HepG2 (cell line): ENCODE measurements around the gene COX4I1. TPM values are rescaled to one million over a fixed set of nuclear protein-coding genes. Genes with fewer than 3 reads are reported as not detected.

Experiments used
- DNMT3B ChIP-seq: conservative IDR thresholded peaks from 2 replicates; pipeline ENCODE4 v1.6.1; 2016; ENCODE audit warnings: missing biosample characterization, control low read depth
- JUNB ChIP-seq: sonication (generic); formaldehyde crosslinking; IDR thresholded peaks from 2 replicates; pipeline ENCODE4 v1.8.0; 2022; ENCODE audit warnings: missing genetic modification reagents, mild to moderate bottlenecking, borderline replicate concordance
- MED13 ChIP-seq: sonication (generic); formaldehyde crosslinking; IDR thresholded peaks from 2 replicates; pipeline ENCODE4 v1.5.0; 2020; ENCODE audit warnings: missing genetic modification reagents
- PCBP1 ChIP-seq: fragments of 200-400 bp; formaldehyde crosslinking; IDR thresholded peaks from 2 replicates; pipeline ENCODE4 v1.6.1; 2017; ENCODE audit warnings: mild to moderate bottlenecking, low read depth, low read length, borderline replicate concordance
- PHB2 ChIP-seq: fragments of 450-650 bp; IDR thresholded peaks from 2 replicates; pipeline ENCODE4 v1.6.1; 2018; ENCODE audit not compliant: partially characterized antibody
- SMARCE1 ChIP-seq: fragments of 450-650 bp; IDR thresholded peaks from 2 replicates; pipeline ENCODE4 v1.6.1; 2017; ENCODE audit warnings: borderline replicate concordance
- ZFAT ChIP-seq: sonication (generic); formaldehyde crosslinking; conservative IDR thresholded peaks from 2 replicates; pipeline ENCODE4 v1.8.1; 2023; ENCODE audit warnings: missing genetic modification reagents, inconsistent platforms
- ZFP1 ChIP-seq: IDR thresholded peaks from 2 replicates; pipeline ENCODE4 v1.6.1; 2016
- ZNF335 ChIP-seq: sonication (generic); formaldehyde crosslinking; IDR thresholded peaks from 2 replicates; pipeline ENCODE4 v1.4.0; 2020; ENCODE audit warnings: missing genetic modification reagents
- ZNF354B ChIP-seq: sonication (generic); formaldehyde crosslinking; IDR thresholded peaks from 2 replicates; pipeline ENCODE4 v1.8.0; 2022; ENCODE audit warnings: mild to moderate bottlenecking, missing genetic modification reagents
- ZNF446 ChIP-seq: sonication (generic); formaldehyde crosslinking; IDR thresholded peaks from 2 replicates; pipeline ENCODE4 v1.5.0; 2020; ENCODE audit warnings: mild to moderate bottlenecking, missing genetic modification reagents
- ZNF577 ChIP-seq: sonication (generic); formaldehyde crosslinking; IDR thresholded peaks from 2 replicates; pipeline ENCODE4 v1.4.0; 2020; ENCODE audit warnings: mild to moderate bottlenecking, low read depth, missing genetic modification reagents, borderline replicate concordance
- ZNF839 ChIP-seq: sonication (generic); formaldehyde crosslinking; IDR thresholded peaks from 2 replicates; pipeline ENCODE4 v1.4.0; 2020; ENCODE audit warnings: missing genetic modification reagents, mild to moderate bottlenecking, borderline replicate concordance
- ZSCAN29 ChIP-seq: sonication (generic); formaldehyde crosslinking; conservative IDR thresholded peaks from 2 replicates; pipeline ENCODE4 v1.4.0; 2020; ENCODE audit warnings: mild to moderate bottlenecking, missing genetic modification reagents
- polyA plus RNA-seq, 8 experiments: library from polyadenylated mRNA; depleted of rRNA in 3 of 8; stranded (reverse) in 7 of 8; unstranded in 1 of 8; fragments of >200 nt; fragmentation: Illumina TruSeq in 4 of 8; extraction: Trizol in 4 of 8; gene quantifications; 2 replicates each; pipeline versions ENCODE4 v1.2.1 to v1.2.3, GENCODE V29; 2011 to 2016; ENCODE audit warnings: low read depth in 4 of 8, missing spikeins in 1 of 8, mixed read lengths in 1 of 8; ENCODE audit not compliant: insufficient read depth in 1 of 8
- total RNA-seq, 5 experiments: library from RNA; depleted of rRNA; stranded (reverse); fragments of >200 nt; fragmentation: Illumina TruSeq; extraction: Trizol; gene quantifications; 2 replicates each; pipeline ENCODE4 v1.2.3, GENCODE V29; 2016; ENCODE audit warnings: low read depth in 1 of 5
- TF ChIP-seq, protein P1 (sequence below): sonication (generic); formaldehyde crosslinking; IDR thresholded peaks from 2 replicates; pipeline ENCODE4 v1.4.0; 2020; ENCODE audit warnings: missing genetic modification reagents, mild to moderate bottlenecking, borderline replicate concordance
- TF ChIP-seq, protein P2 (sequence below): sonication (generic); formaldehyde crosslinking; IDR thresholded peaks from 2 replicates; pipeline ENCODE4 v1.5.0; 2020; ENCODE audit warnings: mild to moderate bottlenecking, missing genetic modification reagents, borderline replicate concordance
- TF ChIP-seq, protein P3 (sequence below): sonication (generic); formaldehyde crosslinking; IDR thresholded peaks from 2 replicates; pipeline ENCODE4 v1.8.0; 2022; ENCODE audit warnings: mild to moderate bottlenecking, missing genetic modification reagents, borderline replicate concordance
- TF ChIP-seq, protein P4 (sequence below): IDR thresholded peaks from 2 replicates; pipeline ENCODE4 v1.6.1; 2016; ENCODE audit warnings: missing compliant biosample characterization, missing genetic modification reagents, borderline replicate concordance
- TF ChIP-seq, protein P5 (sequence below): sonication (generic); formaldehyde crosslinking; IDR thresholded peaks from 2 replicates; pipeline ENCODE4 v1.4.0; 2020; ENCODE audit warnings: missing genetic modification reagents

COX4I1 gene
- total and polyA plus RNA-seq, 2 of the 13 experiments (the other 11 are each of a cell fraction or from before 2014, with no cell fraction given): 658 to 902 TPM

DNA sequence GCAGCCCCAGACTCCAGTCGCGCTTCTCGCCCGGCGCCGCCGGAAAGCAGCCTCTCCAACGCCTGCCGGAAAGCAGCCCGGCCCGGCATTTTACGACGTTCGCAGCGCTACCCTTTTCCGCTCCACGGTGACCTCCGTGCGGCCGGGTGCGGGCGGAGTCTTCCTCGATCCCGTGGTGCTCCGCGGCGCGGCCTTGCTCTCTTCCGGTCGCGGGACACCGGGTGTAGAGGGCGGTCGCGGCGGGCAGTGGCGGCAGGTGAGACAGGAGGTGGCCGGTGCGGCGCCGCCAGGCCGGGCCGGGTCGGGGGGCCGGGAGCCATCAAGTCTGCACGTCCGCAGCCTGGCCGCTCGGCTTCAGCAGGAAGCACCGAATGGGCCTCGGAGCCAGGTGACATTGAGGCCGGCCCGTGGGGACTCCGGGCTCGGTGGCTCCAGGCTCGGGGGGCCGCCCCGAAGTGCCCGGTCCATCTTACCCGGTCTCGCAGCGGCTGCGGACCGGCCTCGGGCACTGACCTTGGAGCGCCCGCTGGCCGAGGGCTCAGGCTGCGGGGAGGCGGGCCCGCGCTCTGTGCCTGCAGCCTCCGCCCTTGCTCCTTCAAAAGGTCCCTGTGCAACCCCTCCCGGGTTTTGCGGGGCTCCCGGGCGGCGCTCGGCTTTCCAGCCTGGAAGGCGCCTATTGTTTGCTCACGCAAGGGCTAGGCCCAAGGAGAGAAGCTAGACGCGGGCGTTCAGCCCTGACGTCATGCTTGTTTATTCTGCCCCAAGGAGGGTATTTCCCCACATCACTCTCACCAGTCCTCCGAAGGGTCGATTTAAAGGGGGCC is at the start of gene COX4I1, which contains the start of gene EMC8 (continued):
- TF ChIP-seq ZFP1 (CRISPR knock-in tag) (peak; percentile 15; the same call in 1 of the 2 replicates), DNMT3B (CRISPR knock-in tag) (peak; percentile 33; the same call in 1 of the 2 replicates), ZFAT (CRISPR knock-in tag) (peak; percentile 74; the same call in 1 of the 2 replicates), ZNF839 (CRISPR knock-in tag) (peak; percentile 89; the same call in 1 of the 2 replicates), PCBP1 (no peak), ZNF446 (peak; percentile 57), ZNF354B (CRISPR knock-in tag) (no peak), JUNB (CRISPR knock-in tag) (no peak), MED13 (CRISPR knock-in tag) (peak; percentile 75), ZSCAN29 (CRISPR knock-in tag) (0 out of 2 replicates have a peak, but pooled peaks have one; percentile 30), ZNF335 (CRISPR knock-in tag) (no peak), ZNF577 (no peak), SMARCE1 (no peak), PHB2 (no peak)
- TF ChIP-seq, protein P1, sequence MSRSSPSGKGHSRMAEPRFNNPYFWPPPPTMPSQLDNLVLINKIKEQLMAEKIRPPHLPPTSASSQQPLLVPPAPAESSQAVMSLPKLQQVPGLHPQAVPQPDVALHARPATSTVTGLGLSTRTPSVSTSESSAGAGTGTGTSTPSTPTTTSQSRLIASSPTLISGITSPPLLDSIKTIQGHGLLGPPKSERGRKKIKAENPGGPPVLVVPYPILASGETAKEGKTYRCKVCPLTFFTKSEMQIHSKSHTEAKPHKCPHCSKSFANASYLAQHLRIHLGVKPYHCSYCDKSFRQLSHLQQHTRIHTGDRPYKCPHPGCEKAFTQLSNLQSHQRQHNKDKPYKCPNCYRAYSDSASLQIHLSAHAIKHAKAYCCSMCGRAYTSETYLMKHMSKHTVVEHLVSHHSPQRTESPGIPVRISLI (CRISPR knock-in tag): no peak; the same call in 1 of the 2 replicates
- TF ChIP-seq, protein P2, sequence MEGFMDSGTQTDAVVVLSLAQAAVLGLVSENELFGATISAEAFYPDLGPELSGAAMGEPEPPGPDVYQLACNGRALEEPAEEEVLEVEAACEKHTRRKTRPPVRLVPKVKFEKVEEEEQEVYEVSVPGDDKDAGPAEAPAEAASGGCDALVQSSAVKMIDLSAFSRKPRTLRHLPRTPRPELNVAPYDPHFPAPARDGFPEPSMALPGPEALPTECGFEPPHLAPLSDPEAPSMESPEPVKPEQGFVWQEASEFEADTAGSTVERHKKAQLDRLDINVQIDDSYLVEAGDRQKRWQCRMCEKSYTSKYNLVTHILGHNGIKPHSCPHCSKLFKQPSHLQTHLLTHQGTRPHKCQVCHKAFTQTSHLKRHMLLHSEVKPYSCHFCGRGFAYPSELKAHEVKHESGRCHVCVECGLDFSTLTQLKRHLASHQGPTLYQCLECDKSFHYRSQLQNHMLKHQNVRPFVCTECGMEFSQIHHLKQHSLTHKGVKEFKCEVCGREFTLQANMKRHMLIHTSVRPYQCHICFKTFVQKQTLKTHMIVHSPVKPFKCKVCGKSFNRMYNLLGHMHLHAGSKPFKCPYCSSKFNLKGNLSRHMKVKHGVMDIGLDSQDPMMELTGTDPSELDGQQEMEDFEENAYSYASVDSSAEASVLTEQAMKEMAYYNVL (CRISPR knock-in tag): no peak
- TF ChIP-seq, protein P3, sequence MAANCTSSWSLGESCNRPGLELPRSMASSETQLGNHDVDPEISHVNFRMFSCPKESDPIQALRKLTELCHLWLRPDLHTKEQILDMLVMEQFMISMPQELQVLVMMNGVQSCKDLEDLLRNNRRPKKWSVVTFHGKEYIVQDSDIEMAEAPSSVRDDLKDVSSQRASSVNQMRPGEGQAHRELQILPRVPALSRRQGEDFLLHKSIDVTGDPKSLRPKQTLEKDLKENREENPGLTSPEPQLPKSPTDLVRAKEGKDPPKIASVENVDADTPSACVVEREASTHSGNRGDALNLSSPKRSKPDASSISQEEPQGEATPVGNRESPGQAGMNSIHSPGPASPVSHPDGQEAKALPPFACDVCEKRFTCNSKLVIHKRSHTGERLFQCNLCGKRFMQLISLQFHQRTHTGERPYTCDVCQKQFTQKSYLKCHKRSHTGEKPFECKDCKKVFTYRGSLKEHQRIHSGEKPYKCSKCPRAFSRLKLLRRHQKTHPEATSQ (CRISPR knock-in tag): 0 out of 2 replicates have a peak, but pooled peaks have one; percentile 17
- TF ChIP-seq, protein P4, sequence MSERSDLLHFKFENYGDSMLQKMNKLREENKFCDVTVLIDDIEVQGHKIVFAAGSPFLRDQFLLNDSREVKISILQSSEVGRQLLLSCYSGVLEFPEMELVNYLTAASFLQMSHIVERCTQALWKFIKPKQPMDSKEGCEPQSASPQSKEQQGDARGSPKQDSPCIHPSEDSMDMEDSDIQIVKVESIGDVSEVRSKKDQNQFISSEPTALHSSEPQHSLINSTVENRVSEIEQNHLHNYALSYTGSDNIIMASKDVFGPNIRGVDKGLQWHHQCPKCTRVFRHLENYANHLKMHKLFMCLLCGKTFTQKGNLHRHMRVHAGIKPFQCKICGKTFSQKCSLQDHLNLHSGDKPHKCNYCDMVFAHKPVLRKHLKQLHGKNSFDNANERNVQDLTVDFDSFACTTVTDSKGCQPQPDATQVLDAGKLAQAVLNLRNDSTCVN (CRISPR knock-in tag): 0 out of 2 replicates have a peak, but pooled peaks have one; percentile 23
- TF ChIP-seq, protein P5, sequence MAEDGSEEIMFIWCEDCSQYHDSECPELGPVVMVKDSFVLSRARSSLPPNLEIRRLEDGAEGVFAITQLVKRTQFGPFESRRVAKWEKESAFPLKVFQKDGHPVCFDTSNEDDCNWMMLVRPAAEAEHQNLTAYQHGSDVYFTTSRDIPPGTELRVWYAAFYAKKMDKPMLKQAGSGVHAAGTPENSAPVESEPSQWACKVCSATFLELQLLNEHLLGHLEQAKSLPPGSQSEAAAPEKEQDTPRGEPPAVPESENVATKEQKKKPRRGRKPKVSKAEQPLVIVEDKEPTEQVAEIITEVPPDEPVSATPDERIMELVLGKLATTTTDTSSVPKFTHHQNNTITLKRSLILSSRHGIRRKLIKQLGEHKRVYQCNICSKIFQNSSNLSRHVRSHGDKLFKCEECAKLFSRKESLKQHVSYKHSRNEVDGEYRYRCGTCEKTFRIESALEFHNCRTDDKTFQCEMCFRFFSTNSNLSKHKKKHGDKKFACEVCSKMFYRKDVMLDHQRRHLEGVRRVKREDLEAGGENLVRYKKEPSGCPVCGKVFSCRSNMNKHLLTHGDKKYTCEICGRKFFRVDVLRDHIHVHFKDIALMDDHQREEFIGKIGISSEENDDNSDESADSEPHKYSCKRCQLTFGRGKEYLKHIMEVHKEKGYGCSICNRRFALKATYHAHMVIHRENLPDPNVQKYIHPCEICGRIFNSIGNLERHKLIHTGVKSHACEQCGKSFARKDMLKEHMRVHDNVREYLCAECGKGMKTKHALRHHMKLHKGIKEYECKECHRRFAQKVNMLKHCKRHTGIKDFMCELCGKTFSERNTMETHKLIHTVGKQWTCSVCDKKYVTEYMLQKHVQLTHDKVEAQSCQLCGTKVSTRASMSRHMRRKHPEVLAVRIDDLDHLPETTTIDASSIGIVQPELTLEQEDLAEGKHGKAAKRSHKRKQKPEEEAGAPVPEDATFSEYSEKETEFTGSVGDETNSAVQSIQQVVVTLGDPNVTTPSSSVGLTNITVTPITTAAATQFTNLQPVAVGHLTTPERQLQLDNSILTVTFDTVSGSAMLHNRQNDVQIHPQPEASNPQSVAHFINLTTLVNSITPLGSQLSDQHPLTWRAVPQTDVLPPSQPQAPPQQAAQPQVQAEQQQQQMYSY (CRISPR knock-in tag): no peak
